K562 (cell line): ENCODE data around the gene PLEKHM1. TPM values are rescaled to one million over a fixed set of nuclear protein-coding genes. Genes with fewer than 3 reads are reported as not detected.

Source experiments
- BRD9 ChIP-seq: fragments of 450-650 bp; IDR thresholded peaks from 2 replicates; pipeline ENCODE4 v1.6.1; 2018; ENCODE audit warnings: low read depth; ENCODE audit not compliant: partially characterized antibody
- CBX2 ChIP-seq: fragments of 200-600 bp; sonication (generic); IDR thresholded peaks from one replicate; pipeline ENCODE4 v1.6.1; 2012; ENCODE audit warnings: mild to moderate bottlenecking, low read length, inconsistent platforms; ENCODE audit not compliant: insufficient read depth, poor library complexity, severe bottlenecking
- EHMT2 ChIP-seq: fragments of 450-650 bp; IDR thresholded peaks from 2 replicates; pipeline ENCODE4 v1.6.1; 2018; ENCODE audit warnings: antibody characterized with exemption
- FIP1L1 ChIP-seq: fragments of 200-400 bp; formaldehyde crosslinking; IDR thresholded peaks from 2 replicates; pipeline ENCODE4 v1.6.1; 2018; ENCODE audit warnings: mild to moderate bottlenecking, low read depth, low read length; ENCODE audit not compliant: poor library complexity, severe bottlenecking
- JUN ChIP-seq, 2 experiments: sonication (generic) in 1 of 2; formaldehyde crosslinking in 1 of 2; IDR thresholded peaks; 2 replicates each; pipeline versions ENCODE4 v1.6.1 to v1.8.0; 2012 to 2022; ENCODE audit warnings: borderline replicate concordance in 2 of 2, mild to moderate bottlenecking in 2 of 2, improper control_type of control experiment in 1 of 2, low read depth in 1 of 2, low read length in 1 of 2, missing genetic modification reagents in 1 of 2
- MAZ ChIP-seq, 2 experiments: fragments of 450-650 bp in 1 of 2; sonication (generic) in 1 of 2; formaldehyde crosslinking; IDR thresholded peaks in 1 of 2; conservative IDR thresholded peaks in 1 of 2; 2 replicates each; pipeline versions ENCODE4 v1.4.0 to v1.5.0; 2020; ENCODE audit warnings: mild to moderate bottlenecking in 1 of 2, missing genetic modification reagents in 1 of 2
- MCM7 ChIP-seq, 2 experiments: fragments of 450-650 bp; IDR thresholded peaks; 2 replicates each; pipeline ENCODE4 v1.6.1; 2016 to 2018
- NFIX ChIP-seq: fragments of 250-450 bp; sonication (Bioruptor Pico); IDR thresholded peaks from 2 replicates; pipeline ENCODE4 v1.4.0; 2020; ENCODE audit warnings: low read depth, mild to moderate bottlenecking, moderate library complexity
- PTTG1 ChIP-seq: fragments of 450-650 bp; IDR thresholded peaks from 2 replicates; pipeline ENCODE4 v1.6.1; 2016; ENCODE audit warnings: low read depth, mild to moderate bottlenecking, missing genetic modification characterization, missing compliant biosample characterization
- SNIP1 ChIP-seq: fragments of 450-650 bp; IDR thresholded peaks from 2 replicates; pipeline ENCODE4 v1.7.1; 2017; ENCODE audit warnings: low read depth, mild to moderate bottlenecking
- TEAD1 ChIP-seq, 2 experiments: fragments of 450-650 bp in 1 of 2; sonication (generic) in 1 of 2; formaldehyde crosslinking; IDR thresholded peaks; 2 replicates each; pipeline versions ENCODE4 v1.4.0 to v1.8.0; 2020 to 2022; ENCODE audit warnings: mild to moderate bottlenecking in 2 of 2, missing genetic modification reagents in 1 of 2
- XRCC3 ChIP-seq: fragments of 450-650 bp; IDR thresholded peaks from 2 replicates; pipeline ENCODE4 v1.6.1; 2017; ENCODE audit warnings: mild to moderate bottlenecking, moderate library complexity
- YY1 ChIP-seq, 3 experiments: IDR thresholded peaks; 2 replicates each; pipeline ENCODE4 v1.6.1; 2011; ENCODE audit warnings: low read length in 2 of 3, mild to moderate bottlenecking in 2 of 3, moderate library complexity in 2 of 3, borderline replicate concordance in 1 of 3, control low read depth in 1 of 3, low read depth in 1 of 3; ENCODE audit not compliant: insufficient read depth in 3 of 3, insufficient replicate concordance in 2 of 3, control insufficient read depth in 1 of 3, insufficient read length in 1 of 3; ENCODE audit errors: extremely low read depth in 1 of 3
- ZKSCAN8 ChIP-seq: fragments of 200-800 bp; sonication (Bioruptor generic); IDR thresholded peaks from 2 replicates; pipeline ENCODE4 v1.6.1; 2016; ENCODE audit warnings: missing genetic modification characterization, missing compliant biosample characterization
- ZNF57 ChIP-seq: fragments of 450-650 bp; formaldehyde crosslinking; IDR thresholded peaks from 2 replicates; pipeline ENCODE4 v1.4.0; 2020; ENCODE audit warnings: mild to moderate bottlenecking, moderate library complexity
- ZNF695 ChIP-seq: fragments of 450-650 bp; formaldehyde crosslinking; IDR thresholded peaks from 2 replicates; pipeline ENCODE4 v1.4.0; 2020; ENCODE audit warnings: mild to moderate bottlenecking, moderate library complexity
- ZNF785 ChIP-seq: fragments of 250-450 bp; sonication (Bioruptor Pico); IDR thresholded peaks from 2 replicates; pipeline ENCODE4 v1.4.0; 2020; ENCODE audit warnings: mild to moderate bottlenecking
- polyA plus RNA-seq, 8 experiments: library from polyadenylated mRNA; depleted of rRNA in 4 of 8; stranded (reverse) in 5 of 8; unstranded in 3 of 8; fragments of >200 nt; fragmentation: Nextera tagmentation in 2 of 8; fragmentation: Illumina TruSeq in 1 of 8; extraction: Ambion mirVana in 2 of 8; extraction: Trizol in 1 of 8; gene quantifications; 2 replicates each; pipeline versions ENCODE4 v1.2.1 to v1.2.3, GENCODE V29; 2011 to 2014; ENCODE audit warnings: inconsistent platforms in 1 of 8, missing spikeins in 1 of 8
- total RNA-seq, 7 experiments: library from RNA; depleted of rRNA in 6 of 7; stranded (reverse); fragments of >200 nt in 6 of 7; fragmentation: Illumina TruSeq in 2 of 7; extraction: Trizol in 2 of 7; gene quantifications; 2 replicates each; pipeline versions ENCODE4 v1.2.1 to v1.2.3, GENCODE V29; 2011 to 2021; ENCODE audit warnings: low replicate concordance in 1 of 7
- TF ChIP-seq, protein P1 (sequence below): sonication (generic); formaldehyde crosslinking; IDR thresholded peaks from 2 replicates; pipeline ENCODE4 v1.8.1; 2023; ENCODE audit warnings: mild to moderate bottlenecking, missing genetic modification reagents
- TF ChIP-seq, protein P2 (sequence below), 2 experiments: fragments of 250-450 bp in 1 of 2; fragments of 450-650 bp in 1 of 2; sonication (Bioruptor Pico) in 1 of 2; IDR thresholded peaks; 2 replicates each; pipeline versions ENCODE4 v1.6.1 to v1.8.0; 2016 to 2021; ENCODE audit warnings: mild to moderate bottlenecking in 2 of 2, moderate library complexity in 2 of 2, missing compliant biosample characterization in 1 of 2, missing genetic modification characterization in 1 of 2
- TF ChIP-seq, protein P3 (sequence below): fragments of 250-450 bp; sonication (Bioruptor Pico); IDR thresholded peaks from 2 replicates; pipeline ENCODE4 v1.4.0; 2020; ENCODE audit warnings: mild to moderate bottlenecking, moderate library complexity, borderline replicate concordance

Gene PLEKHM1
- total and polyA plus RNA-seq, 9 of the 15 experiments (the other 6 are each of a cell fraction or from before 2014, with no cell fraction given), result 0.13 to 23.3 (median 5.7) TPM

GRCh38 chr17:45394913-45395568, 95.5 kb downstream of the PLEKHM1 start (continued):
- TF ChIP-seq NFIX (CRISPR knock-in tag) (peak; percentile 87), SNIP1 (no peak), ZNF57 (CRISPR knock-in tag) (no peak), TEAD1 (CRISPR knock-in tag; IDR thresholded peaks at IDR 0.05) (peak in 1 of 2 experiments; percentile 28; a peak in 1 of 4 replicates), MAZ (CRISPR knock-in tag; conservative IDR thresholded peaks at IDR 0.05 in 1 of 2, IDR thresholded peaks at IDR 0.05 in 1 of 2) (0 out of 4 replicates have a peak, but pooled peaks of 1 of the 2 experiments have one; percentile 28), FIP1L1 (peak; percentile 53), PTTG1 (tag) (no peak), ZKSCAN8 (CRISPR knock-in tag) (no peak), XRCC3 (no peak), ZNF785 (CRISPR knock-in tag) (no peak), EHMT2 (peak; percentile 57; the same call in 1 of the 2 replicates), ZNF695 (CRISPR knock-in tag) (no peak), YY1 (IDR thresholded peaks at IDR 0.05; ENCODE audit: borderline replicate concordance in 1 of 3, control insufficient read depth in 1 of 3, extremely low read depth in 1 of 3, insufficient read depth in 3 of 3, insufficient read length in 1 of 3, insufficient replicate concordance in 2 of 3, low read depth in 1 of 3, low read length in 2 of 3) (peak in 1 of 3 experiments; percentile 52), JUN (IDR thresholded peaks at IDR 0.05; ENCODE audit: borderline replicate concordance, low read depth, low read length) (no peak), JUN (CRISPR knock-in tag; IDR thresholded peaks at IDR 0.05; ENCODE audit: borderline replicate concordance) (no peak), MCM7 (IDR thresholded peaks at IDR 0.05) (no peak), CBX2 (no peak), BRD9 (peak; percentile 71)
- TF ChIP-seq, protein P1, sequence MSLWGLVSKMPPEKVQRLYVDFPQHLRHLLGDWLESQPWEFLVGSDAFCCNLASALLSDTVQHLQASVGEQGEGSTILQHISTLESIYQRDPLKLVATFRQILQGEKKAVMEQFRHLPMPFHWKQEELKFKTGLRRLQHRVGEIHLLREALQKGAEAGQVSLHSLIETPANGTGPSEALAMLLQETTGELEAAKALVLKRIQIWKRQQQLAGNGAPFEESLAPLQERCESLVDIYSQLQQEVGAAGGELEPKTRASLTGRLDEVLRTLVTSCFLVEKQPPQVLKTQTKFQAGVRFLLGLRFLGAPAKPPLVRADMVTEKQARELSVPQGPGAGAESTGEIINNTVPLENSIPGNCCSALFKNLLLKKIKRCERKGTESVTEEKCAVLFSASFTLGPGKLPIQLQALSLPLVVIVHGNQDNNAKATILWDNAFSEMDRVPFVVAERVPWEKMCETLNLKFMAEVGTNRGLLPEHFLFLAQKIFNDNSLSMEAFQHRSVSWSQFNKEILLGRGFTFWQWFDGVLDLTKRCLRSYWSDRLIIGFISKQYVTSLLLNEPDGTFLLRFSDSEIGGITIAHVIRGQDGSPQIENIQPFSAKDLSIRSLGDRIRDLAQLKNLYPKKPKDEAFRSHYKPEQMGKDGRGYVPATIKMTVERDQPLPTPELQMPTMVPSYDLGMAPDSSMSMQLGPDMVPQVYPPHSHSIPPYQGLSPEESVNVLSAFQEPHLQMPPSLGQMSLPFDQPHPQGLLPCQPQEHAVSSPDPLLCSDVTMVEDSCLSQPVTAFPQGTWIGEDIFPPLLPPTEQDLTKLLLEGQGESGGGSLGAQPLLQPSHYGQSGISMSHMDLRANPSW (CRISPR knock-in tag), result no peak
- TF ChIP-seq, protein P2, sequence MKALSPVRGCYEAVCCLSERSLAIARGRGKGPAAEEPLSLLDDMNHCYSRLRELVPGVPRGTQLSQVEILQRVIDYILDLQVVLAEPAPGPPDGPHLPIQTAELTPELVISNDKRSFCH (CRISPR knock-in tag; IDR thresholded peaks at IDR 0.05), result no peak
- TF ChIP-seq, protein P2 (tag; IDR thresholded peaks at IDR 0.05), result no peak
- TF ChIP-seq, protein P3, sequence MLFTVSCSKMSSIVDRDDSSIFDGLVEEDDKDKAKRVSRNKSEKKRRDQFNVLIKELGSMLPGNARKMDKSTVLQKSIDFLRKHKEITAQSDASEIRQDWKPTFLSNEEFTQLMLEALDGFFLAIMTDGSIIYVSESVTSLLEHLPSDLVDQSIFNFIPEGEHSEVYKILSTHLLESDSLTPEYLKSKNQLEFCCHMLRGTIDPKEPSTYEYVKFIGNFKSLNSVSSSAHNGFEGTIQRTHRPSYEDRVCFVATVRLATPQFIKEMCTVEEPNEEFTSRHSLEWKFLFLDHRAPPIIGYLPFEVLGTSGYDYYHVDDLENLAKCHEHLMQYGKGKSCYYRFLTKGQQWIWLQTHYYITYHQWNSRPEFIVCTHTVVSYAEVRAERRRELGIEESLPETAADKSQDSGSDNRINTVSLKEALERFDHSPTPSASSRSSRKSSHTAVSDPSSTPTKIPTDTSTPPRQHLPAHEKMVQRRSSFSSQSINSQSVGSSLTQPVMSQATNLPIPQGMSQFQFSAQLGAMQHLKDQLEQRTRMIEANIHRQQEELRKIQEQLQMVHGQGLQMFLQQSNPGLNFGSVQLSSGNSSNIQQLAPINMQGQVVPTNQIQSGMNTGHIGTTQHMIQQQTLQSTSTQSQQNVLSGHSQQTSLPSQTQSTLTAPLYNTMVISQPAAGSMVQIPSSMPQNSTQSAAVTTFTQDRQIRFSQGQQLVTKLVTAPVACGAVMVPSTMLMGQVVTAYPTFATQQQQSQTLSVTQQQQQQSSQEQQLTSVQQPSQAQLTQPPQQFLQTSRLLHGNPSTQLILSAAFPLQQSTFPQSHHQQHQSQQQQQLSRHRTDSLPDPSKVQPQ (CRISPR knock-in tag), result no peak
